Fibroblast of lung (primary cell): ENCODE measurements around the gene CHST4.

ENCODE experiments used
- EZH2 ChIP-seq: IDR thresholded peaks from 2 replicates; pipeline ENCODE4 v1.5.1; 2012; ENCODE audit warnings: low read length, control low read depth, mild to moderate bottlenecking; ENCODE audit errors: missing control alignments
- TF ChIP-seq, protein P1 (sequence below), 2 donors: IDR thresholded peaks in 1 of 2; conservative IDR thresholded peaks in 1 of 2; 1 replicate in 1 of 2; 2 replicates in 1 of 2; pipeline ENCODE4 v1.5.1; 2011 to 2012; ENCODE audit warnings: low read length in 2 of 2, control low read depth in 1 of 2, inconsistent platforms in 1 of 2, low read depth in 1 of 2, mild to moderate bottlenecking in 1 of 2

GRCh38 chr16:71569621-71570020 is 43.4 kb downstream of the CHST4 start:
- TF ChIP-seq, protein P1, sequence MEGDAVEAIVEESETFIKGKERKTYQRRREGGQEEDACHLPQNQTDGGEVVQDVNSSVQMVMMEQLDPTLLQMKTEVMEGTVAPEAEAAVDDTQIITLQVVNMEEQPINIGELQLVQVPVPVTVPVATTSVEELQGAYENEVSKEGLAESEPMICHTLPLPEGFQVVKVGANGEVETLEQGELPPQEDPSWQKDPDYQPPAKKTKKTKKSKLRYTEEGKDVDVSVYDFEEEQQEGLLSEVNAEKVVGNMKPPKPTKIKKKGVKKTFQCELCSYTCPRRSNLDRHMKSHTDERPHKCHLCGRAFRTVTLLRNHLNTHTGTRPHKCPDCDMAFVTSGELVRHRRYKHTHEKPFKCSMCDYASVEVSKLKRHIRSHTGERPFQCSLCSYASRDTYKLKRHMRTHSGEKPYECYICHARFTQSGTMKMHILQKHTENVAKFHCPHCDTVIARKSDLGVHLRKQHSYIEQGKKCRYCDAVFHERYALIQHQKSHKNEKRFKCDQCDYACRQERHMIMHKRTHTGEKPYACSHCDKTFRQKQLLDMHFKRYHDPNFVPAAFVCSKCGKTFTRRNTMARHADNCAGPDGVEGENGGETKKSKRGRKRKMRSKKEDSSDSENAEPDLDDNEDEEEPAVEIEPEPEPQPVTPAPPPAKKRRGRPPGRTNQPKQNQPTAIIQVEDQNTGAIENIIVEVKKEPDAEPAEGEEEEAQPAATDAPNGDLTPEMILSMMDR (conservative IDR thresholded peaks at IDR 0.05 in 1 of 2, IDR thresholded peaks at IDR 0.05 in 1 of 2; ENCODE audit: low read depth in 1 of 2, low read length in 2 of 2) = no peak
- no peak for TF ChIP-seq EZH2
